HTERT RPE-1 (cell line): ENCODE data around the gene ABCC2.

ENCODE experiments used
- in situ Hi-C: fragments of 300-500 bp; cut with MboI; formaldehyde crosslinking; loops from 4 replicates; pipeline ENCODE4 v1.14.3; 2020; ENCODE audit warnings: low sequenced_read_pairs

The ABCC2 gene

GRCh38 chr10:99770408-99771045 is 11.9 kb upstream of the ABCC2 start:
- in situ Hi-C loops, result no loop called here

GRCh38 chr10:99775850-99776249 is 6.6 kb upstream of the ABCC2 start:
- in situ Hi-C loops, result no loop called here

GRCh38 chr10:99777918-99778714 is 4.3 kb upstream of the ABCC2 start:
- in situ Hi-C loops, result no loop called here

- in situ Hi-C loops, result no loop called here
Measured at GRCh38 chr10:99779335-99779734, 3.1 kb upstream of the ABCC2 start.

- in situ Hi-C loops, result no loop called here
Measured at GRCh38 chr10:99781734-99782429, 558 bp upstream of the ABCC2 start.

GRCh38 chr10:99784016-99784726 is 1.7 kb downstream of the ABCC2 start:
- in situ Hi-C loops, result no loop called here

- in situ Hi-C loops, result no loop called here
Measured at GRCh38 chr10:99784727-99785441, 2.4 kb downstream of the ABCC2 start.

GRCh38 chr10:99785646-99786045 is 3.2 kb downstream of the ABCC2 start:
- in situ Hi-C loops, result no loop called here

GRCh38 chr10:99787311-99787710 is 4.9 kb downstream of the ABCC2 start:
- in situ Hi-C loops, result no loop called here

- in situ Hi-C loops, result no loop called here
Measured at GRCh38 chr10:99787782-99788445, 5.5 kb downstream of the ABCC2 start.

GRCh38 chr10:99788598-99789256 is 6.3 kb downstream of the ABCC2 start:
- in situ Hi-C loops, result no loop called here

GRCh38 chr10:99791831-99792230 is 9.4 kb downstream of the ABCC2 start:
- in situ Hi-C loops, result no loop called here

- in situ Hi-C loops, result no loop called here
Measured at GRCh38 chr10:99793819-99794218, 11.4 kb downstream of the ABCC2 start.

- in situ Hi-C loops, result no loop called here
Measured at GRCh38 chr10:99796928-99797327, 14.5 kb downstream of the ABCC2 start.

GRCh38 chr10:99798031-99798430 is 15.6 kb downstream of the ABCC2 start:
- in situ Hi-C loops, result no loop called here

- in situ Hi-C loops, result no loop called here
Measured at GRCh38 chr10:99798920-99799319, 16.5 kb downstream of the ABCC2 start.

GRCh38 chr10:99799613-99800012 is 17.2 kb downstream of the ABCC2 start:
- in situ Hi-C loops, result no loop called here

- in situ Hi-C loops, result no loop called here
Measured at GRCh38 chr10:99804471-99804870, 22.0 kb downstream of the ABCC2 start.

GRCh38 chr10:99805190-99805589 is 22.8 kb downstream of the ABCC2 start:
- in situ Hi-C loops, result no loop called here

- in situ Hi-C loops, result no loop called here
Measured at GRCh38 chr10:99806091-99806490, 23.7 kb downstream of the ABCC2 start.
